GM10266 (cell line): Measurements from ENCODE around the gene PRKAR1B.

Experiments used
- DNase-seq: peaks from one replicate; pipeline ENCODE4 v3.0.0; 2012; ENCODE audit errors: extremely low spot score
- TF ChIP-seq, protein P1 (sequence below): IDR thresholded peaks from 2 replicates; pipeline ENCODE4 v1.5.1; 2012; ENCODE audit warnings: mild to moderate bottlenecking, low read depth; ENCODE audit not compliant: control insufficient read depth, insufficient read depth; ENCODE audit errors: missing control alignments

The PRKAR1B gene

DNA sequence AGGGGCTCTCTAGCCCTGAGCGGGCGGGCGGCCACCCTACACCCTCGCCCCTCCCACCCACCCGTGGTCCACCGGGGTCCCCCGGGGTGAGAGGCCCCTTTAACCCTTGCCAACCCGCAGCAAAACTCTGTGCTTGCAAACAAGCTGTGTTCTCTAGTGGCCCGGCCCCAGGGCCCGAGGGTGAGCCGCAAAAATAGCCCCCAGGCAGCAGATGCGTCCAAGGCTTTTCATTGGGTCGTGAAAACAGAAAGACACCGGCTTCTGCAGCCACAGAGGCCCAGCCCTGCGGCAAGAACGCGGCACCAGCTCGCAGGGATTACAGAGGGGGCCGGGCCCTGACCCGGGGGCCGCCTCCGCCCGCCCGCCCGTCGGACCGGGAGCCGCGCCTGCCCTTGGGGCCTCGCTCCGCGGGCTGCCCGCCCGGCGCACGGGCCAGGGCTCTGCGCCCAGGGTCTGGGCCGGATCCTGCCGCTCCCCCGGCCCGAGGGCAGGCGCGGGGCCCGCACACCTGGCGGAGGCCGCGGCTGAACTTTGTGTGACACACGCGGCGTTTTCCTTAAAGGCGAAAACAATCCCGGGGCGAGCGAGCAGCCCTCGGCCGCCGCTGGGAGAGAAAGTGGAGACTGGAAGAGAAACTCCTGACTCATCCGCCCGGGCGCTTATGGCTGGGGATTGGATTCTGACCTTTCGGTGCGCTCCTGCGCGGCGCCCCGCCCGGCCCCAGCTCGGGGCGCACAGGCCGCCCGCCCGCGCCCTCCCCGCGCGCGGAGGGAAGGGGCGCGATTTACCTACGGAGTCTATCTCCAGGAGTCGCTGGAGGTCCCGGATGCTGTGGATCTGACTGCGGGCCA lies 210.2 kb downstream of the PRKAR1B start:
- TF ChIP-seq, protein P1, sequence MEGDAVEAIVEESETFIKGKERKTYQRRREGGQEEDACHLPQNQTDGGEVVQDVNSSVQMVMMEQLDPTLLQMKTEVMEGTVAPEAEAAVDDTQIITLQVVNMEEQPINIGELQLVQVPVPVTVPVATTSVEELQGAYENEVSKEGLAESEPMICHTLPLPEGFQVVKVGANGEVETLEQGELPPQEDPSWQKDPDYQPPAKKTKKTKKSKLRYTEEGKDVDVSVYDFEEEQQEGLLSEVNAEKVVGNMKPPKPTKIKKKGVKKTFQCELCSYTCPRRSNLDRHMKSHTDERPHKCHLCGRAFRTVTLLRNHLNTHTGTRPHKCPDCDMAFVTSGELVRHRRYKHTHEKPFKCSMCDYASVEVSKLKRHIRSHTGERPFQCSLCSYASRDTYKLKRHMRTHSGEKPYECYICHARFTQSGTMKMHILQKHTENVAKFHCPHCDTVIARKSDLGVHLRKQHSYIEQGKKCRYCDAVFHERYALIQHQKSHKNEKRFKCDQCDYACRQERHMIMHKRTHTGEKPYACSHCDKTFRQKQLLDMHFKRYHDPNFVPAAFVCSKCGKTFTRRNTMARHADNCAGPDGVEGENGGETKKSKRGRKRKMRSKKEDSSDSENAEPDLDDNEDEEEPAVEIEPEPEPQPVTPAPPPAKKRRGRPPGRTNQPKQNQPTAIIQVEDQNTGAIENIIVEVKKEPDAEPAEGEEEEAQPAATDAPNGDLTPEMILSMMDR: no peak
- no peak for DNase-seq

DNA sequence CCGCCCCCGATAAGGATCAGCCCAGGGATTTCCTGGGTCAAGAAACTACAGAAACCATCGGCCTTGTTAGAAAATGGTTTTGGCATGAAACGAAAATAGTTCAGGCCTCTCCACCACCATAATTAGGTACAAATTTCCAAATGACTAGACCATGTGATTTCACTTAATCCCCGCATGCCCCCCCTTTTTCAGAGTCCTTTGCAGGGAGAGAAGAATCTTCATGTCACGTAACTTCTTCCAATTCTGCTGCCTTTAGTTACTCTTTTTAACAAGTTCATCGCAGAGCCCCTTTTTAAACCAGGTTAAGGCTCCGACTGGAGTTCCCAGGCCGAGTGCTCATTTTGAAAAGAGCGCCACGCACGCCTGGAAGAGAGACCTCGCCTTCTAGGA lies 210.9 kb downstream of the PRKAR1B start:
- TF ChIP-seq, protein P1: no peak
- no peak for DNase-seq

DNA sequence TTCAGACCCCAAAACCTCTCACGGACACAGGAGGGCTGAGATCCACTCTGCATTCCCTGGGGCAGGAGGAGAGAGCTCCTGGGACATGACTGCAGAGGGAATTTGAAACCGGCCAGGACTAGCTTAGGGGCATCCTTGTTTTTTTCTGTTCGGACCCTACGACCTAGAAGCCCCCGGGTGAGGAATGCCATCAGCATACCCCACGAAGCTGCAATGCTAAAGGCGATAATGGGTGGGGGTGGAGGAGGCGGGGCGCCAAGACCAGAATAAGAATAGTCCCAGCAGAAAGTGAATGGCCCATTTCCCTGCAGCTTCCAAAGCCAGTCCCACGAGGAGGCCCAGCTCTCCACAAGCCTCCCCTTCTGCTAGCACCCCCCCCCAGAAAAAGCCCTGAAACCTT lies 211.5 kb downstream of the PRKAR1B start:
- no peak for DNase-seq
- TF ChIP-seq, protein P1: no peak

DNA sequence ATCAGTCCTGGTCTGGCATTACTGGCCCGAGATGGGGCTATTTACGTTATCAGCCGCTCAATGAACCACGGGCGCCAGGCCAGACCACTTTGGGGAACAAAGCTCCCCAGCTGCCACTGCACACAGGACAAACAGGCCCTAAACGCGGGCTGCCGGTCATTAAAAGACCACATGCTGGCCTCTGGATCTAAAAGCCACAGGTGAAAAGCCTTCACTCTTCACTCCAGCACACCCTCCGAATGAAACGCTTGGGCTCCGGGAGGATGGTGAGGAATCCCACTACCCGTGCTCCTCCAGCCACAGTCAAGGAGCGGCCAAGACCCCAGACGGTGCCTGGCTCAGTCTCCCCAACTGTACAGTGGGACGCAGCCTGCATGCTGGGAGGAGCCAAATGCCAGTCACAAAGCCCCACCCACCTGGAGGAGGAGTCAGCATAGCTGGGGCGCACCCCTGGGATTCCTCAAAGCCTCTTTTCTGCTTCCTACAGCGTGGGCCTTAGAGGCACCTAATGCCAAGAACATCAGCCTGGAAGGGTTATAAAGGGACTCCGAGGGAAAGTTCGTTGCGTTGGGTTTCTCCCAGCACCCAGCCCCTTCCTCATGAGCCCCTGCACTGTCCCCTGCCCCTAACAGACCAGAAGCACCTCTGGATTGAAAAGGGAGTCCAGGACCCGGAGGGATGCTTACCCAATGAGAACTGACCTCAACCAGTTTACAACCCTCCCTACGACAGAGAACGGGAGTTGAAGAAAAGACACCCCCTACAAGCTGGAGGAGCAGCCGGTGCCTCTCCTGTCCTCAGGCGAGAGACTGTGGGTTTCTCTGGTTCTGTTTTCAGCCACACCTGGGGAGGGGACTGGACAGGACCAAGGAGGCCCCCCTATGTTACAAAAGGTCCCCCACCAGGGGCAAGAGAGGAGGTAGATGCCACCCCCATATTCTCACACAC lies 212.2 kb downstream of the PRKAR1B start:
- no peak for DNase-seq
- TF ChIP-seq, protein P1: no peak

DNA sequence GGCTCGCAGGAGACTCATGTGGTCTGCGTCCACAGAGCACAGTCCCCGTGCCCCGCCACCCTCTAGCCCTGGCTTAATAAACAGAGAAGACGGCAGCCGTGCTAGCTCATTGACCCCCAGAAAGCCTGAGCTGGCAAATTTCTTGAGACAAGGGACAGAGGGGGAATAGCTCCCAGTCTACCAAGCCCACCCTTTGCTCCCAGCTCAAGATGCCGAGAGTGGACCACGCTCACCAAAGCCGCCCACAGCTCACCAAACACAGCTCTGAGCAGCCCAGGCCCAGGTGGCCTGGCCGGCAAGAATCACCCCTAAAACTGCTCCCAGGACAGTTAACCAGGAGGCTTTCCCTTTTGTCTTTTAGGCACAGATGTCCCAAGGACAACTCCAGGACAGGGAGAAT lies 212.8 kb downstream of the PRKAR1B start:
- DNase-seq: no peak

DNA sequence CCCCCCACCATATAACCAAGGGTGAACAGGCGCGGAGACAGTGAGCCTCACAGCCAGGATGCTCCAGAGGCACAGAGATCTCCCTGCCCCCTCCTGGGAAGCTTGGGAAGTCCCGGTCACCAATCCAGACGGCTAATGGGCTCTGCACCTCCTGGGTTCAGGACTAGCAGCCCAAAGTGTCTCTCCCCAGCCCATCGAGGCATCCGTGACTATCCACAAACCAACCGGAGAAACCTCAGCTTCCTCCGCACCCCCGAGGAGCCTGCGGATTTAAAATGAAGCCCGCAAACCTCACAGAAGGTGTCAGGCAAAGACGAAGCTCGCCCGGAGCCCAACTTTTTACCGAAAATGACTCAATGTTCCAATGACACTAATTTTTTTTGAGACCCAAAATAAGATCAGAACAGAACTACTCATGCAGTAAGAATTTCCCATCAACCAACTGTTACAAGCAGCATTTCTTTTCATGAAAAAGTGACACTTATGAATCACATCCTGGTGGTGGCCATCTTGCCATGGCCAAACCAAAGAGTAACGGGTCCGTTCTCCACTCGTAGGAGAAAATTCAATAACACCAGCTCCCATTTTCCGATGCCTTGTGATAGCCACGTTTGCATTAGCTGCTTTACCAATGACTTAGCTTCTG lies 213.4 kb downstream of the PRKAR1B start:
- TF ChIP-seq, protein P1: no peak
- DNase-seq: no peak

More for the DNA sequence above, 212.8 kb downstream of the PRKAR1B start:
- TF ChIP-seq, protein P1: no peak
